ENCODE measurements around the gene APBA2.

Gene APBA2

GRCh38 chr15:29093065-29093435, 207.3 kb downstream of the APBA2 start:
- no peaks in the 10 kb centered on the region for H3K4me1 ChIP-seq (ENCODE audit: control insufficient read depth, insufficient read depth, low read length)
- no peak overlapping the region for H3K4me3 ChIP-seq (ENCODE audit: low read depth, low read length)
- POLR2A ChIA-PET = no interaction called here
- no peaks in the 10 kb centered on the region; a peak in 1 of 3 replicates for H3K36me3 ChIP-seq (ENCODE audit: control insufficient read depth in 2 of 2, insufficient read depth in 1 of 2, low read length in 2 of 2)
- TF ChIP-seq SCRT2 (tag by site-specific recombination; IDR thresholded peaks at IDR 0.05) (no peak), ZNF335 (tag by site-specific recombination; conservative IDR thresholded peaks at IDR 0.05) (no peak), PRDM2 (tag by site-specific recombination; IDR thresholded peaks at IDR 0.05; ENCODE audit: borderline replicate concordance) (no peak), ZNF621 (tag by site-specific recombination; IDR thresholded peaks at IDR 0.05) (no peak), KLF9 (tag by site-specific recombination; IDR thresholded peaks at IDR 0.05; ENCODE audit: low read depth) (no peak), GLI2 (tag by site-specific recombination; IDR thresholded peaks at IDR 0.05; ENCODE audit: borderline replicate concordance, low read depth) (no peak), ZNF350 (tag by site-specific recombination; IDR thresholded peaks at IDR 0.05) (no peak), ZNF416 (tag by site-specific recombination; IDR thresholded peaks at IDR 0.05) (no peak), ZNF133 (tag by site-specific recombination; IDR thresholded peaks at IDR 0.05) (no peak), YY1 (tag by site-specific recombination; IDR thresholded peaks at IDR 0.05) (no peak), ZNF544 (tag by site-specific recombination; IDR thresholded peaks at IDR 0.05) (no peak), ZNF747 (tag by site-specific recombination; IDR thresholded peaks at IDR 0.05) (no peak), ZNF239 (tag by site-specific recombination; IDR thresholded peaks at IDR 0.05) (no peak)
- TF ChIP-seq, protein P1, sequence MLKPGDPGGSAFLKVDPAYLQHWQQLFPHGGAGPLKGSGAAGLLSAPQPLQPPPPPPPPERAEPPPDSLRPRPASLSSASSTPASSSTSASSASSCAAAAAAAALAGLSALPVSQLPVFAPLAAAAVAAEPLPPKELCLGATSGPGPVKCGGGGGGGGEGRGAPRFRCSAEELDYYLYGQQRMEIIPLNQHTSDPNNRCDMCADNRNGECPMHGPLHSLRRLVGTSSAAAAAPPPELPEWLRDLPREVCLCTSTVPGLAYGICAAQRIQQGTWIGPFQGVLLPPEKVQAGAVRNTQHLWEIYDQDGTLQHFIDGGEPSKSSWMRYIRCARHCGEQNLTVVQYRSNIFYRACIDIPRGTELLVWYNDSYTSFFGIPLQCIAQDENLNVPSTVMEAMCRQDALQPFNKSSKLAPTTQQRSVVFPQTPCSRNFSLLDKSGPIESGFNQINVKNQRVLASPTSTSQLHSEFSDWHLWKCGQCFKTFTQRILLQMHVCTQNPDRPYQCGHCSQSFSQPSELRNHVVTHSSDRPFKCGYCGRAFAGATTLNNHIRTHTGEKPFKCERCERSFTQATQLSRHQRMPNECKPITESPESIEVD (tag by site-specific recombination; IDR thresholded peaks at IDR 0.05) = no peak
- TF ChIP-seq, protein P2, sequence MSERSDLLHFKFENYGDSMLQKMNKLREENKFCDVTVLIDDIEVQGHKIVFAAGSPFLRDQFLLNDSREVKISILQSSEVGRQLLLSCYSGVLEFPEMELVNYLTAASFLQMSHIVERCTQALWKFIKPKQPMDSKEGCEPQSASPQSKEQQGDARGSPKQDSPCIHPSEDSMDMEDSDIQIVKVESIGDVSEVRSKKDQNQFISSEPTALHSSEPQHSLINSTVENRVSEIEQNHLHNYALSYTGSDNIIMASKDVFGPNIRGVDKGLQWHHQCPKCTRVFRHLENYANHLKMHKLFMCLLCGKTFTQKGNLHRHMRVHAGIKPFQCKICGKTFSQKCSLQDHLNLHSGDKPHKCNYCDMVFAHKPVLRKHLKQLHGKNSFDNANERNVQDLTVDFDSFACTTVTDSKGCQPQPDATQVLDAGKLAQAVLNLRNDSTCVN (tag by site-specific recombination; optimal IDR thresholded peaks at IDR 0.05) = no peak
- H3K9me3 ChIP-seq (ENCODE audit: control insufficient read depth, insufficient read depth, low read depth, low read length) = no peaks in the 10 kb centered on the region
- CTCF ChIA-PET = interaction anchor here (0.7 to 3.0 kb wide), 5 partner anchors 9 to 230 kb away, joined by 3 to 11 read pairs (median 3); no protein-coding TSS in a partner anchor
- no peak overlapping the region for H3K27ac ChIP-seq (ENCODE audit: extremely low read depth, low read depth, low read length)

DNA sequence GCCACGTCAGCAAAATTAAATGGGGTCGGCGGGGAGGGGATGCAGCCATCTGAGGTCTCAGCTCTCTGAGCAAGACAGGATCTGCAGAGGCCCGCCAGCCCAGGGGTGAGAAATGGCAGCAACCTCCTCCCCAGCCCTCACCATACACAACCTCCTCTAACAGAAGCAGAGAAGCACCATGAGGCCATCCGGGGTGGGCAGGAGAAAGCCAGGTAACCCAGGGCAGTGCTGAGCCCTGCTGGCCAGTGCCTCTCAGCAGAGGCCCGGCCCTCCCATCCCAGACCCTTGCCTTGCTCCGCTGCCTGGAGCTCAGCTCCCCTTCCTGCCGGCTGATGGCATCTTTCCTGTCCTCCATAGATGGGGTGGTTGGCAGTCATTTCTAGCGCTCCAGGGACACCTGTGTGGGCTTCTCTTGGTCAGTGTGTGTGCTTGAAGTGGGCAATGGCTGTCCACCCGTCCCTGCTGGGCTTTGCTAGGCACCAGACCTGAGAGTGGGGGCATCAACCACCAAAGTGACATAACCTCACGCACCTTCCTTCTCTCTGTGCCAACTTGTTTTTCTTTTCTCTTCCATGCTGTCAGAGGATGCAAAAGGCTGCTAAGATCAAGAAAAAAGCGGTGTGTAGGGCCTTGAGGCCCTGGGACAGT, 208.0 kb downstream of the APBA2 start:
- H3K36me3 ChIP-seq (ENCODE audit: control insufficient read depth in 2 of 2, insufficient read depth in 1 of 2, low read length in 2 of 2) = no peaks in the 10 kb centered on the region; a peak in 1 of 3 replicates
- CTCF ChIA-PET = interaction anchor here (0.8 to 3.0 kb wide), 4 partner anchors 8 to 24 kb away, joined by 3 to 11 read pairs (median 4); no protein-coding TSS in a partner anchor
- TF ChIP-seq, protein P3, sequence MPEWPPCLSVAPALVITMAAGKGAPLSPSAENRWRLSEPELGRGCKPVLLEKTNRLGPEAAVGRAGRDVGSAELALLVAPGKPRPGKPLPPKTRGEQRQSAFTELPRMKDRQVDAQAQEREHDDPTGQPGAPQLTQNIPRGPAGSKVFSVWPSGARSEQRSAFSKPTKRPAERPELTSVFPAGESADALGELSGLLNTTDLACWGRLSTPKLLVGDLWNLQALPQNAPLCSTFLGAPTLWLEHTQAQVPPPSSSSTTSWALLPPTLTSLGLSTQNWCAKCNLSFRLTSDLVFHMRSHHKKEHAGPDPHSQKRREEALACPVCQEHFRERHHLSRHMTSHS (tag by site-specific recombination; IDR thresholded peaks at IDR 0.05) = no peak
- no peak for TF ChIP-seq PATZ1 (tag by site-specific recombination; IDR thresholded peaks at IDR 0.05)
- no peak for TF ChIP-seq ZNF148 (tag by site-specific recombination; IDR thresholded peaks at IDR 0.05; ENCODE audit: borderline replicate concordance)

More for the DNA sequence above, 208.0 kb downstream of the APBA2 start:
- POLR2A ChIA-PET = no interaction called here
- Histone ChIP-seq H3K27ac (ENCODE audit: extremely low read depth, low read depth, low read length) (no peak overlapping the region), H3K4me1 (ENCODE audit: control insufficient read depth, insufficient read depth, low read length) (no peaks in the 10 kb centered on the region), H3K4me3 (ENCODE audit: low read depth, low read length) (no peak overlapping the region), H3K9me3 (ENCODE audit: control insufficient read depth, insufficient read depth, low read depth, low read length) (no peaks in the 10 kb centered on the region)
